ENCODE data around the gene ZDHHC21.

GRCh38 chr9:14705079-14705478 lies 11.8 kb upstream of the ZDHHC21 start:
- no peak for TF ChIP-seq CTCF (IDR thresholded peaks at IDR 0.05; ENCODE audit: extremely low read depth in 1 of 2, insufficient read depth in 1 of 2, low read depth in 1 of 2, low read length in 2 of 2)
- TF ChIP-seq MYC (IDR thresholded peaks at IDR 0.05; ENCODE audit: low read depth, low read length) = no peak
- TF ChIP-seq JUN (IDR thresholded peaks at IDR 0.05; ENCODE audit: borderline replicate concordance, insufficient read depth, insufficient read length, low read depth) = no peak
- TF ChIP-seq POLR2A (IDR thresholded peaks at IDR 0.05; ENCODE audit: low read depth, low read length) = no peak
- no peak for TF ChIP-seq MAX (IDR thresholded peaks at IDR 0.05; ENCODE audit: insufficient read depth, insufficient read length)
- no peak for TF ChIP-seq POLR2AphosphoS5 (IDR thresholded peaks at IDR 0.05; ENCODE audit: insufficient read depth, low read depth, low read length)
- TF ChIP-seq EZH2 (IDR thresholded peaks at IDR 0.05; ENCODE audit: borderline replicate concordance, low read depth, low read length, severe bottlenecking) = no peak
- no peak for TF ChIP-seq FOS (IDR thresholded peaks at IDR 0.05; ENCODE audit: borderline replicate concordance, insufficient read depth, low read length)
- TF ChIP-seq GATA2 (IDR thresholded peaks at IDR 0.05; ENCODE audit: insufficient read depth, insufficient read length, low read depth, low read length) = no peak
